Subcutaneous adipose tissue (tissue), 4 donors: ENCODE measurements around the gene FOLR2. TPM values are rescaled to one million over a fixed set of nuclear protein-coding genes. Genes with fewer than 3 reads are reported as not detected.

Experiments
- CTCF ChIP-seq: fragments of 450-650 bp; IDR thresholded peaks from one replicate; pipeline ENCODE4 v1.5.1; 2016; ENCODE audit warnings: low read depth, mild to moderate bottlenecking, control low read depth, antibody characterized with exemption, moderate library complexity
- total RNA-seq, 4 donors: library from RNA; depleted of rRNA; stranded (reverse); fragments of >200 nt; gene quantifications; one replicate each; pipeline ENCODE4 v1.1.0, GENCODE V29; 2016

Gene FOLR2
- total RNA-seq, 4 donors from 2014 or later, result 75.9 to 140 (median 136) TPM

GRCh38 chr11:72189455-72190250 lies 26.9 kb upstream of the FOLR2 start:
- no peak for TF ChIP-seq CTCF

DNA sequence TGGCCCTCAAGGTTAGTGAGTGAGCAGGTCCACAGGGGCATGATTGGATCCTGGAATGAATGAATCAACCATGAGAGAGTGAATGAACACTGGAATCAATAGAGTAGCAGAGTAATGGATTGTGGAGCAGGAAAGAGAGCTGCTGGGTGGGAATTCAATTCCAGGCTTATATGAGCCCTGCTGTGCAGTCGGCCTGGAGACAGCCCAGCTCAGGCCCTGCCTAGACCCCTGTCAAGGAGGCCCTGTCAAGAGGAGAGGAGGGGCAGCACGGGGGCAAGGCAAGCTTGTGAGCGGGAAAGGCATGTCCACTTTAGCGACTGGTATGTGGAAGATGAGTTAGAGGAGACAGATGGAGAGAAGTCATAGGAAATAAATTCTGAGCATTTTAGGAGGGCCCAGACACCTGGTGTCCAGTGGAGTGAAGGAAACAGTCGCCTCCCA lies 25.9 kb upstream of the FOLR2 start:
- no peak for TF ChIP-seq CTCF

- no peak for TF ChIP-seq CTCF
Measured at GRCh38 chr11:72191961-72192381, 24.6 kb upstream of the FOLR2 start, which contains the start of gene FOLR1. Gene FOLR1 (plus strand): TSS chr11:72192140. CDS start chr11:72192174, 34 bp downstream.

GRCh38 chr11:72195518-72196270 lies 20.9 kb upstream of the FOLR2 start:
- no peak for TF ChIP-seq CTCF

GRCh38 chr11:72202571-72202970 lies 14.0 kb upstream of the FOLR2 start:
- TF ChIP-seq CTCF, result no peak

- TF ChIP-seq CTCF, result no peak
Measured at GRCh38 chr11:72203163-72203562, 13.4 kb upstream of the FOLR2 start.

DNA sequence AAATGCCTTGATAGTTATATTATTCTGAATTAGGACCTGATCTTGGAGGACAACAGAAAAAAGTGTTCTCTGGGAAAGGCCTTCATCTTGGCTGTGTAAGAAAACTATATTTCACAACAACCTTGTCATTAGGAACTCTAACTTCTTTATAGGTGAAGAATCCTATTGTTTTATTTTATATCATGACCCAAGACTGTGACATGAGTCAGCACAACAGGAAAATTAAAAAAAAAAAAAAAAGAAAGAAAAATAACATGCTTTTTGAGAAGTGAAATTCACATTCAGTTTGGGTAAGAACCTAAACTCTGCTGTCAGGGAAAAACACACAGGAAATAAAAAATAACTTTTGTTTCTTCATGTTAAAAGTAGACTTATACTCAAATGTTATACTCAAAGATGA lies 11.7 kb upstream of the FOLR2 start:
- TF ChIP-seq CTCF, result no peak
